HG02571 (cell line): Measurements from ENCODE around the gene PDGFC.

Experiments used
- ATAC-seq: cut with Tn5 transposase; IDR thresholded peaks from one replicate; pipeline ENCODE4 v1.9.1; 2021; ENCODE audit warnings: mild to moderate bottlenecking, moderate library complexity; ENCODE audit not compliant: unreplicated experiment

PDGFC gene

DNA sequence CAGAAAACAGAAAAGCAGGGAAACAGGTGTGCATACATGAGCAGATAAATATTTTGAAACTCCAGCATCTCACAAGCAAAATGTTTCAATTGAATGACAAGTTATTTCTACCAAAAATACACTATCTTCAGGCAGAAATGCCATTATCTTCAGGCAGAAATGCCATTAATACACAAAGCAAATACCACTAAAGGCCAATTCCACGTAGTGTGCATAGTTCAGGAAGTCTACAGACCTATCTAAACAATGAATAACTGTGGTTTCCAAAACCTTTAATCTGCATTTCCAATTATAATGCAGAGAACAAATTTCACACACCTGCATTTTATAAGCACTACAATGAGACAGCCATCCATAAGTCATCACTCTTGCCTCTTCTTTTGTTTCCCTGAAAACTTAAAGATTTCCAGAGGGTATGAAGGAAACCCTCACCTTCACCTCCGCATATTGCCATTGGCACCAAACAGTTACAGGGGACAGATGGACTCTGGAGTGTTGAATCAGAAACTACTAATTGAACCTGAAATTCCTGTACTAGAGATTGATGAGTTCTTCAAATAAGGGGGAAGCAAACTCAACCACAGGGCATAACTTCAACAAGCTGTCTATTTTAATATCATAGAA, 179.0 kb downstream of the PDGFC start:
- no peak for ATAC-seq

DNA sequence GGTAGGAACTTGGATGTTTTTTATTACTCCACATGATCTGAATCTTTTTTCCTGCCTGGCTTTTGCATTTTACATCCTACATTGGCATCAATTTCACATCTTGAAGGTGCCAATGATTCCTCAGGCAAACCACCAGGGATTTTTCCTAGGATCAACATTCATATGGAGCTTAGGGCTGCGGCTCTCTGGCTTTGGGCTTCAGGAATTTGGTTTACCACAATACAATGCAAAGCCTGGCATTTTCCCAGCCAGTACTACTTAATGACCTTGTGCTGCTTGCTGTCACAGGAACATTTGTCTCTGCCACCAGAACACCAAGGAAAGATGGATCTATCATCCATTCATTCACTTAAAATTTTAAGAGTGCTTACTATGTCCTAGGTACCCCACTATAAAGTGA, 180.7 kb downstream of the PDGFC start:
- ATAC-seq = no peak

DNA sequence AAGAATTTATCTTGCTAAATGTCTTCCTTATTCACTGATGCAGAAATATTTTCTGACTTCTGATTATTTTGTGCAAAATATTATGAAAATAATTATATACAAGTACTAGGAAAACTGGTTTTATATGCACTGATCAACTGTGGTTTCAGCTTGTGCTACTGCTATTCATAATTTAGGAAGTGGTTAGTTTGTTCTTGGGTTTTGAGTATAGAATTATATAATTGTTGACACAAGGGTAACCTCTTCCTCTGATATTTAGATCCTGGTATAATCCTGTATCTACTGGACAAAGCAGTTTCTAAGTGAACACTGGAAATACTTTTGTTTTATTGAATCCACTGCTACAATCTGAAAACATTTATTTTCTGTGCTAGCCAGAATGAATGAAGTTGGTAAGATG, 182.8 kb downstream of the PDGFC start:
- no peak for ATAC-seq

DNA sequence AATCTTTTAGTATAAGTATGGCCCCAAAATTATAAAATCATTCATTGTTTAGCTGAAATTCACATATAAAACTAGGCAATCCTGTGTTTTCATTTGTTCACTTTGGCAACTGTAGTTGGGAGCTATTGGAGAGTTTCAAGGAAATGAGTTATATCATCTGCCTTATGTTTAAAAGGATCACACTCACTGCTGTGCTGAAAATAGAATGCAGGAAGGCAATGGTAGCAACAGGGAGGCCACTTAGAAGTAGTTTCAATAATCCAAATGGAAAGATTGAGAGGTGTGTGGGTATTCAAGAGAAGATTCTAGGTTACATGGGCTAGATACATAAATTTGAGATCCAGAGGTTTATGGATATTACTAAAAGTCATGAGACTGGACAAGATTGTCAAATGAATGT, 184.9 kb downstream of the PDGFC start:
- ATAC-seq = no peak

DNA sequence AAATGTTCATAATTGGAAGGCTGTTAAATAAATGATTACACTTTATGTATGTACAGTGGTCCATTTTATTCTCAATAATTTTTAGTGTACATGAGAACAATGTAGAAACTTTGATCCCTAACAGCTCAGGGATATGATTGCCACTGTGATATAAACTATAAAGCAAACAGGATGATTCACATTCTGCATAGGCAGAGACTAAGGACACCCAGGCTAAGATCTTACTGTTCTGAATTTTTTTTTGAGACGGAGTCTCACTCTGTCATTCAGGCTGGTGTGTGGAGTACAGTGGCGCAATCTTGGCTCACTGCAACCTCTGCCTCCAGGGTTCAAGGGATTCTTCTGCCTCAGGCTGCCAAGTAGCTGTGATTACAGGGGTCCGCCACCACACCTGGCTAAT, 186.6 kb downstream of the PDGFC start:
- ATAC-seq = no peak

DNA sequence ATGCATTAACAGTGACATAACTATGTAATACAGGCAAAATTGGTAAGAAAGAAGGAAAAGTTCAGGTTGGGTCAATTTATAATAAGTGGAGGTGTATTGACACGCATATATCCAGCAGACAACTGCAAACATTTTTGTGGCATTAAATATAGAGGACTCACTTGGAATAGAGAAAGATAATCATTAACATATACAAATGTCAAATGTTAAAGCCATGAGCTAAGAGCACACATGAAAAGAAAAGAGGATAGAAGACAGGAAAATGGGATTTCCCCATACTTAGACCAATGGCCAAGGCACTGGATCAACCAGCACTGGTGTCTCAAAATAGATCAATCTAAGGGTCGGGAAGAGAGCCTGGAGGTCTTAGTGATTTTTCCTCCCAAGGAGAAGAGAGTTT, 187.6 kb downstream of the PDGFC start:
- ATAC-seq = no peak

DNA sequence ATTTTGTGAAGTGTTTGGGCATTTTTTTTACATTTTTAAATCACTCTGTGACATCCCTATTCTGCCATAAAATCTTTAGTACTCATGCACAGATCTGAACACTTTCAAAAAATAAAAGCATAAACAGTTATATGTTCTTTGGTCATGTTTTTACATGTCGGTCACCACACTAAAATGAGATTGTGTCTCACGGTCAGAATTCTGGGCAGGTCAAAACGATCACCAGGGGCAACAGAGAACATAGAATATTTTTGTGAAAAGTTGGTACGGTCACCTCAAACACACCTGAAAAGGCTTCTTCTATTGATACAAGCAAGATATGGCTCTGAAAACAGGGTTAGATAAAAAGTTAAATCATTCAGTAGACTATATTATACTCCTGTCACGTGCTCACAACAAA, 189.1 kb downstream of the PDGFC start:
- no peak for ATAC-seq

DNA sequence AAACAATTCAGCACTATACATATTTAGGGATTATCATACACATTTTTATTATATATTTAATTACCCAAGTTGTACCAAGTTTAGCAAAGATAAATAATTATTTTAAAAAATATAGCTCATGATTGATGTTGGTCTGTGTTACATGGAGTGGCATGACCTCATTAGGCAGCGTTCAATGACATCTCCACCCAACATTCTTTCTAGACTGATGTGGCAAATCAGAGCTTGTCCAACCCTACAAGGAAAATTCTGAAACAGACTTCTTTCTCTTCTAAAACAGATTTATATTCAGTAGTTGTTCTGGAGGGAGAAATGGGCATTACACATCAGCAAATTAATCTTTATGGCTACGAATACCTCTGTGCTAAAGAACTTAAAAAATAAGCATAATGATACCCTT, 189.7 kb downstream of the PDGFC start:
- ATAC-seq = no peak

DNA sequence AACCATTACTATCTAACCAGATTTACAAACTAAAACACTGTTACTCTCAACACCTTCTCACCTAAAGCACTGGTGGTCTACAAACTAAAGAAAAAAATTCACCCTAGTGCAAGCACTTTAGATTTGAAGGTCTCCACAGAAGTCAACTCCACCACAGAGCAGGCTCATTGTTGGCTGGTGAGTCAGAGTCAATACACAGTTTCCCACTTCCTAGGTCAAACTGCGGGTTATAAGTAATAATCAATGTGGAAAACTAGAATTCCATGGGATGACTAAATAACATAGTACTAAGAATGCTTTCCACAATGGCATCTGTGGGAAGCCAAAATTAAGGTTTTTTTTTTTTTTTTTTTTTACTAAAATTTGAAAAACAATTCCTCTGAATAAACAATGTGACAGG, 191.8 kb downstream of the PDGFC start:
- no peak for ATAC-seq

DNA sequence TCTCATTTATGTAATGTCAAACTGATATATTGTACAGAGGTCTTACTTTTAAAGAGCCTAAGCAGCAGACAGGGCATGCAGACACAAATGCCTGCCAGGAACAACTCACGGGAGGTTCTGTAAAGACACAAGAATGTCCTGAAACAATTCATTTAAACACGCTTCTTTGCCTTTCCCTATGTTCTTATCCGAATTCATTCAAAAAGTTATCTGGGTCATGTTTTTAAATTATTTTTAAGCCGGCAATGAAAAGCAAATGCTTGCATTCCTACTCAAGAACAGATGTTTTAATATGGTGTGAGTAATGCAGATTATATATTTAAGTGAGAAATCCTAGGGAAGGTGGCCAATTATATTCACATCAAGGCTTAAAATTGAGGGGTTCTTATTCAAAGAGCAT, 192.6 kb downstream of the PDGFC start:
- no peak for ATAC-seq

DNA sequence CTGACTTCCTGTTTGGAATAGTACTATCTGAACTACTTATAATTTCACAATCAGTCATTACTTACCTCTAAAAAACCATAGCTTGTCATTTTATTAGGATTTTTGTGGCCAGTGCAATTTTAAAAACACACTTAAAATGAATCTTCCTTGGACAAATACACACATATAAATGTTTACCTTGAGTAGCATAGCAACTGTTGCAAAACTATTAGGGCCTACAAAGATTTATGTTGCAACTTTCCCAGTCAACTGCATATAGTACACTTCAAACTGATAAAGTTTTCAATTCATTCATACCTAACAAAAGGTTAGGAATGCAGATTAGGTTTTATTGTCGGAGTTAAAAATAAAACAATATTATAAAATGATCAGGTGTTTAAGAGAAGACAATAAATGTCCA, 193.0 kb downstream of the PDGFC start:
- no peak for ATAC-seq

DNA sequence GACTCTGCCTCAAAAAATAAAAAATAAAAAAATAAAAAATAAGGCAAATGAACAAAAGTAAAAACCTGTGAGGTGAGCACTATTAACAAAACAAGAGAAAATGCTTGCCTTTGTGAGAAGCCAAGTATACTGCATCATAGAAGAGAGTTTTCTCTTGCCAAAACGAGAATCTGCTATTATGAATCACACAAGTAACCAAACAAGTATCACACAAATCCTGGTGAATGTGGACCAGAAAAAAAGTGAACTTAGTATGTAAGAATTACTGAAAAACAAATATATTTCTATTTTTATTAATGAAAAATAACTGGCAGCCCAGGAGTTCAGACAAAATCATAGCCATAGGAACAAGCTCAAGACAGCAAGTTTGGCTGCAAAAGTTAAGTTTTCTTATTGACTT, 193.5 kb downstream of the PDGFC start:
- ATAC-seq = no peak

DNA sequence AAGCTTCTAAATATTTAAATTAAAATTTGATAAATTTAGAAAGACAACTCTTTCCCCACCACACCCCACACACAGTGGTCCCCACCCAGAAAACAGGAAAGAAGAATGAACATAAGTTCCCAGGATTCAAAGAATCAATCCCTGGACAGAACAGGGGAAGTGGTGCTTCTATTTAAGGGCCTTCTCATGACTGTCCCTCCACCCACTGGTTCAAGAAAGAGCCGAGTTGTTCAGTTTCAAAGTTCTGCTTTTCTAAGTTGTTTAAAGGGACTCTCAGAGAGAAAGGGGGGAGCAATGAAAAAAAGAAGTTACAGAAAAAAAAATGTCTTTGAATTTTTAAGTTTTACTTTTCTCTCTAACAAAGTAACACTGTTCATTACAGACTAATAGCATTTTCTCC, 195.8 kb downstream of the PDGFC start:
- no peak for ATAC-seq

DNA sequence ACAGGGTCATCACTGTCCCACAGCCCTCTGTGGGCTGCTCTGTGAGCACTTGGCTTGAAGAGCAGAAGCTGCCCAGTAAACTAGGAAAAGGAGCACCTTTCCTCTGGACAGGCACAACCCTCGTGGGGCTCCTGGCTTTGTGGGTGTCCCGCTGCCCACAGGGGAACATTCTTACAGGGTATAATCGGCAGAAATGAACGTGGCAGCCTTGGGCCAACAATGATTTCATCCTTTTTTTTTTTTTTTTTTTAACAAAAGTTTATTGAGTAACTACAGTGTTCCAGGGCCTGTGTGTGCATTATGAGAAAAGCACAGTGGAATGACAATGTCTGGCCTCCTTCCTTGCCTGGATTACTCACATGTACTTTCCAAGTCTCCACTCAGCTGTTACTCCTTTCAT, 197.2 kb downstream of the PDGFC start:
- no peak for ATAC-seq

DNA sequence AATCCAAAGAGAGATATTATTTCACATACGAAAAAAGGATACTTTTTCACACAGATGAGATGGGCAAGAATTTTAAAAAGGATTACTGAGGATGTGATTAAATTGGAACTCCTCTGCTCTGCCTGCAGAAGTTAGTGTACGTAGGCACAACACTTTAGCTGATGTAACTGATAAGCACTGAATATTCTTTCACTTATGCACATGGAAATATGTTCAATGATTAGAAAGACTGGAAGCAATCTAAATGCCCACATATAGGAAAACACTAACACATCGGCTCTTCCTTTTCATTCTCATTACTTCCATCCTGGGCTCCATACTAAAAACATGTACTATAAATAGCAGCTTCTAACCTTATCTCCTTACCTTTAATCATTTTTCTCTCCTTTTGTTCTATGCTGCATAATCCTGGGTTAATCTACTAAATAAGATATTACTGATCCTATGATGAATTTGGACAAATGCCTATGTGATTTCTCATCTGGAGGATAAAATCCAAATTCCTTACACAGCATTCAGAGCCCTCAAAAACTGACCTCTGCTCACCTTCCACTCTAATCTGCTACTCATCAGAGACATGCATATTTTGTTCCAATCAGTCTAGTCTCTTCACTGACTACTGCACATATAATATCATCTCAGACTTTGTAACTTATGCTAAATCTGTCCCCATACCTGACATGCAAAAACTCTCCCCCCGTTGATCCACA, 197.8 kb downstream of the PDGFC start:
- ATAC-seq = no peak

DNA sequence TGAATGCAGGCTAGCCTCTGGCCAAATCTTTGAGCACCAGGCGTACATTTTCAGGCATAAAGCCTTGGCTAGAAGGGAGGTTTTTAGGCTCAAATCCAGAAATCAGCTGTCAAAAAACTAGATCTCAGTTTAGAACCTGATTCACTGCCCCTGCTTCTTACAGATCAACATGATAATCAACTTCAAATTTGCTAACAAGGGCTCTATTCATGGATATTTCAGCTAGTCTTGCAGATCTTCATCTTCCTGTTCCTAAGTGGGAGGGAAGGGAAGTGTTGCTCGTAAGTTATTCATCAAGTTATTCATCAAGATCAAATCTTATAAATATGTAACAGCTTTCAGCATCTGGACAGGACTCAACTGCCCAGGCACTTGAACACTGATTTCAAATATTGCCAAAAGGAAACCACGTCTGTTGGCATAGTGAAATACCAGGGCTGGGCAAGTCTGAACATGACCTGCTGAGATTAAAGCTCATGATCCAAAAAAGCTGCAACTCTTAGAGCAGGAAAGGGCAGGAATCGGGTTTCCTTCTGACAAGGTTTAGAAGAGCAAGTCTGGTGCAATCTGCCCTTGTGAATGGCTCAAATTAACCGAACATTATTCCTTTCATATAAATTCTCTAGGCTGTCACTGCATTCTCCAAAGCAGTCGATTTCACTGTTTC, 200.3 kb downstream of the PDGFC start:
- ATAC-seq = no peak

DNA sequence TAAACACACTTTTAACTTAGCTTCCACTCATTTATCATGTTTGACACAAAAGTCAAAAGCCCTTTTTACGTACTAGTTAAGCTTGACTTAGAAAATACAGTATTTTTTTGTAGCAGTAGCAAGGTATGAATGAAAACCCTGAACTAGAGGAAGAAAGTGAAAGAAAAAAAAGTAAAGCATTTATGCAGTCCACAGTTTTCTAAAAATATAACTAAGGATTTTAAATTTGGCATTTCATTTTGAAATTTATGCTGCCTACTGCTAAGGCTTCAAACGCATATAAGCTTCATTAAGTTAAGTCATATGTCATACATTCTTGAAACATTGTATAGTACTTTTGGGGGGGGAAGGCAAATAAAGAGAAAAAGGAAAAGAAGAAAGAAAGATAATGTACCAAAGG, 201.5 kb downstream of the PDGFC start:
- no peak for ATAC-seq

DNA sequence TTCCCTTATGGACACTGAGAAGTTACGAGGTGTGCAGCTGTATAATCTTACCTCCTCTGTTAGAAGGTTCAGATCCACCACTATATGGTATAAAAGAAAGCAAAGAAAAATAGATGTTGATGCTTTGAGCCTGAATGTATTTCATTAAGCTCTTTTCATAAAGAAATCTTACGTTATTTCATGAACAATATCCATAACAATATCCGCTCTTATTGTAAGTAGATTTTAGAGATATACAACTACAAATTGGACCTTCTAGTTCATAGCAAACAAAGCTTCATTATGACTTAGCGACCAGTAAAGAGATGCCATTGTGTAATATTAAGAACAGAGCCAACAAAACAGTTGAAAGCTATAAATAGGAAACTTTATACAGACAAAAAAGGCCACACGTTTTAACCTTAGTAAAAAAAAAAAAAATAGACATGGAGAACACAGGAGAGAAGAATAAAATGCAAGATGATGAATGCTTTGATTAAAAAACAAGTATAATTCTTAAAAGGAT, 203.6 kb downstream of the PDGFC start:
- ATAC-seq = no peak

DNA sequence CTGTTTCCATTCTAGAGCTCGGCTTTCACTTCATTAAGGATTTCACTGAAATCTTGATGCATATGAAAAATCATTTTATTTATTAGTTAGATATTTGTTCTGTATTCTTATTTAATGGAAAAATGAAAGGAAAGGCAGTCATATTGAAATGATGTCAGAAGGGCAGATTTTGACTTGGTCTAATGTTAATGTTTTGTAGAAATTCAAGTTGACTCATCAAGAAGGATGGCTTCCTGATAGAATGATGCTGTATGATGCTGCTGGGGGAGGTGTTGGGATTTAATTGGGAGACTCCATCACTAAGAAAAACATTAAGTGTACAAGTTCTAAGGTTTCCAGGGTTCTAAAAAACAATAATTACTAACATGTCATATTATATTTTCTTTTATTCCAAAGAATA, 204.8 kb downstream of the PDGFC start:
- ATAC-seq = no peak

DNA sequence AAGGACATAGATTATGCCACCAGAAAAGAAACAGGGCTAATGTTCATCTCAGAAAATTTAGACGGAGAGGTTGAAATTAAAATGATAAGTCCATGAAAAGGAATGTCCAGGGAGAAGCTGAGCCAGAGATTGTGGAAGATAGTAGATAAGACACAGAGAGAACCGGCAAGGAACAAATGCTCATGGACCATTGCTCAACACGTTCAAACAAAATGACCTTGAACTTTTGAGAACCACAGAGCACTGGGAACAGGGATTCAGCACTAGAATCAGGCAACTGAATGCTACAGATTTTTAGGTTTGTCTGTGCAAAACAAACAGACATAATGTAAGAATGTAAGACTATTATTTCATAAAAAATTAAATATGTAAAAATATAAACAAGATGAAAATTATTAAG, 206.3 kb downstream of the PDGFC start:
- ATAC-seq = no peak

DNA sequence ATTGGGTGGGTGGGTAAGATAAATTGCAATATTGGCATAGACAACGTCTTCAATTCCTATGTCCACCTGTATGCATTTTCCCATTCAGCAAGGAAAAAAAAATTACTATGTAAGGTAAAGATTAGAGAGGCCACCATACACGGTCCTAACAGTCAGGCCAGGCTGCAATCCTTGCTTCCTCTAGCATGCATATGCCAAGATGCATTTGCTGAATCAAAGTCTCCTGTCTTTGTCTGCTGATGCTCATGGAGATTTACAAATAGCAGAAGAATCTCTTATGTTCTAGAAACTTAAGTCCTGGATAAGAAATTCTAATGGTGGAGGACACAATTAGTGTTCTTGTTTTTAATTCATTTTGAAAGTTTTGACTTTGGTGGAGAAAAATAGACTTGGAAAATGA, 206.8 kb downstream of the PDGFC start:
- ATAC-seq = no peak

DNA sequence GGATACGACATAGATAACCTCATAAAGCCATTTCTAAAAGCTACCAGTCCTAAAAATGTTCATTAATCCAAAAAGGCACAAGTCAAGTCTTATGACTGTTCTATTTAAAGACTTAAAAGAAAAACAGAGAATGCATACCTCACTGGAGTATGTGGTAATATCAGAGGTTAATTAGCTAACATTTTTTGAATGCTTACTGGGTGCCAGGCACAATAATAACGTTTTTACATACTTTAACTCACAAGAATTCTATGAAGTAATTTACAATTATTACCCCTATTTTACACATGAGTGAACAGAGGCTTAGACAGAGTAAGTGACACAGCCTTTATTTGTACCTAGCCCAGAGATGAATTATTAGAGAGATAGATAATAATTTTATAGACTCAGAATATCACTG, 207.5 kb downstream of the PDGFC start:
- no peak for ATAC-seq
